MM.1S (cell line): Measurements from ENCODE around the gene TOM1.

ENCODE experiments used
- EZH2 ChIP-seq: fragments of 300-600 bp; sonication (generic); optimal IDR thresholded peaks from 2 replicates; pipeline ENCODE3; 2017; ENCODE audit warnings: low read depth, mild to moderate bottlenecking, antibody characterized with exemption, low read length, mixed read lengths
- EZH2phosphoT487 ChIP-seq: fragments of 300-600 bp; sonication (generic); IDR thresholded peaks from 2 replicates; pipeline ENCODE4 v1.6.1; 2018; ENCODE audit warnings: antibody characterized with exemption, low read length
- TF ChIP-seq, protein P1 (sequence below): fragments of 300-600 bp; sonication (generic); IDR thresholded peaks from 2 replicates; pipeline ENCODE4 v1.5.1; 2016; ENCODE audit warnings: antibody characterized with exemption, low read length, mixed read lengths

DNA sequence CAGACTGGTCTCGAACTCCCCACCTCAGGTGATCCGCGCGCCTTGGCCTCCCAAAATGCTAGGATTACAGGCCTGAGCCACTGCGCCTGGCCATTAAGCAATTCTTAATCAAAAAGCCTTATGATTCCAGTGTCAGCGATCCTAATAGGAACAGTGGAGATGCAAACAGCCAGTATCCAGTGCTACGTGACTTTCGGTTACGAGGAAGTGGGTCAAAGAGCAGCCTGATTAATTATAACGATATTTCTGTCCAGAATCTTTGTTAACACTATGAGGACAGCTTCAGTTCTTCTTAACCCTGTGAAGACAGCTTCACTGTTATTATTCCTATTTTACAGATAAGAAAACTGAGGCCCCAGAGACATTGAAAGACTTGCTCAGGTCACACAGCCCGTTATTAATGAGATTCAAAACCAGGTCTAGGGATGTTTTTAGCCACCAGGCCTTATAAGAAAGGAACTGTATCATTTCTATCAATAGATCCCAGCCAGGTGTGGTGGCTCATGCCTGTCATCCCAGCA is 63.9 kb downstream of the TOM1 start:
- TF ChIP-seq, protein P1, sequence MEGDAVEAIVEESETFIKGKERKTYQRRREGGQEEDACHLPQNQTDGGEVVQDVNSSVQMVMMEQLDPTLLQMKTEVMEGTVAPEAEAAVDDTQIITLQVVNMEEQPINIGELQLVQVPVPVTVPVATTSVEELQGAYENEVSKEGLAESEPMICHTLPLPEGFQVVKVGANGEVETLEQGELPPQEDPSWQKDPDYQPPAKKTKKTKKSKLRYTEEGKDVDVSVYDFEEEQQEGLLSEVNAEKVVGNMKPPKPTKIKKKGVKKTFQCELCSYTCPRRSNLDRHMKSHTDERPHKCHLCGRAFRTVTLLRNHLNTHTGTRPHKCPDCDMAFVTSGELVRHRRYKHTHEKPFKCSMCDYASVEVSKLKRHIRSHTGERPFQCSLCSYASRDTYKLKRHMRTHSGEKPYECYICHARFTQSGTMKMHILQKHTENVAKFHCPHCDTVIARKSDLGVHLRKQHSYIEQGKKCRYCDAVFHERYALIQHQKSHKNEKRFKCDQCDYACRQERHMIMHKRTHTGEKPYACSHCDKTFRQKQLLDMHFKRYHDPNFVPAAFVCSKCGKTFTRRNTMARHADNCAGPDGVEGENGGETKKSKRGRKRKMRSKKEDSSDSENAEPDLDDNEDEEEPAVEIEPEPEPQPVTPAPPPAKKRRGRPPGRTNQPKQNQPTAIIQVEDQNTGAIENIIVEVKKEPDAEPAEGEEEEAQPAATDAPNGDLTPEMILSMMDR = no peak
- TF ChIP-seq EZH2 (no peak), EZH2phosphoT487 (no peak)
